Hypothalamus (tissue), 51 donors: ENCODE data around the gene CMPK2.

Experiments
- DNase-seq, 51 donors: peaks; one replicate each; lab custom pipeline; 2025; lab: John Stamatoyannopoulos, UW

The CMPK2 gene

DNA sequence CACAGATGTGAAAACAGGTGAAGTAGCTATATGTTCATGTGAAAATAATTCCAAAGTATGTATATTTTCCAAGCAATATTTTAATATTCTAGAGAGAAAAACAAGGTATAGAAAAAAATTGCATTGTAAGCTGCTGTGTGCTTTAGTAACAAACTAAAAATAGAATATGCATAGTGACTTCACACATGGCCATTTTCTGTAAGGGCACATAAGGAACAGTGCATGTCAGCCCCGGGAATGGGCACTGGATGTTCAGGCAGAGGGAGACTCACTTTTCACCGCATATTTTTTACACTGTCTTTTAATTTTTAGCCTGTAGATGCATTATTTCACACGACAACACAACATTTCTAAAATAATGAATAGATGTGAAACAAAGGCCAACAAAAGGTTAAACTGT, 46.0 kb downstream of the CMPK2 start:
- DNase-seq: no peak

GRCh38 chr2:6818012-6818411, 47.7 kb downstream of the CMPK2 start:
- no peak for DNase-seq

GRCh38 chr2:6814869-6815268, 50.8 kb downstream of the CMPK2 start:
- DNase-seq: no peak

DNA sequence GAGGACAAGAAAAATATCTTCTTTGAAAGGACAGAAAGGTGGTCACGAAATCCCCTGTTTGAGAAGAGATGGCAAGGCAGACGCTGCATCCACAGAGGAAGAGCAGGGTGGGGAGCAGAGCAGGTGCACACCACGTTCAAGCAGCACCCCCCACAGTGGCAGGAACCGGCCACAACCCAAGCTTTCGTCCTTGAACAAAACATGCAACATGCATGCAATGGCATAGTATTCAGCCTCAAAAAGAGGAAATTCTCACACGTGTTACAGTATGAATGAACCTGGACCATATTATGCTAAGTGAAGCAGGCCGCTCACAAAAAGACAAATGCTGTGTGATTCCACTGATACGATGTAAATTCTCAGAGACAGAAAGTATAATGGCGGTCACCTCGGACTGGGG, 51.4 kb downstream of the CMPK2 start:
- no peak for DNase-seq

GRCh38 chr2:6813573-6813972, 52.1 kb downstream of the CMPK2 start:
- no peak for DNase-seq

DNA sequence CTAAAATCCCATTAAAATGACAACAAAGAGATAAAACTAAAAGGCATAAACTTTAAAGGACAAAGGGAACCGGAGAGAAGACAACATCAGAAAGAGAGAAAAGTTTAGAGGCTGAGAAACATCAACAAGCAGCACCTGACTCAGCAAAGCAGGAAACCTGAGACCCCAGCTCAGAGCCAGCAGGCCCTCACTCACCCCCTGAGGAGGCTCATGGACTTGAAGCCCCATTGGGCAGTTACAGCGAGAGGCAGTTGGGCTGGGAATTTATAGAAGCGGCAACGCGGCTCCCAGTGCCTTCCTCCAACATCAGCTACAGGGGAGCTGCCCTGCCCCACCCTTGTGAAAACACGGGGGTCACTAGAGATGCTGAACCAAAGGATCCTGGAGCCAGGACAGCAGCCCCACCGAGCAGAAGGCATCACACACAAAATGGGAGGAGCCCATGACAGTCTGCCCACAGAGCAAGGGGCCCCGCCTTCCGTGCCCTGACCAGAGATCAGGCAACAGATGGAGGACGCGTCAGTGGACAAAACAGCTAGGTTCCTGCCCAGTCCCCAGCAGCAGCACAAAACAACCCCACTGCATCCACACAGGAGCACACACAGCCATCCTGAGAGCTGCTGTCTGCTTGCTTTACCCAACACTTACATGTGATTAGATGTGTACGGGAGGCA, 52.7 kb downstream of the CMPK2 start:
- no peak for DNase-seq

GRCh38 chr2:6810961-6811360, 54.7 kb downstream of the CMPK2 start:
- no peak for DNase-seq

DNA sequence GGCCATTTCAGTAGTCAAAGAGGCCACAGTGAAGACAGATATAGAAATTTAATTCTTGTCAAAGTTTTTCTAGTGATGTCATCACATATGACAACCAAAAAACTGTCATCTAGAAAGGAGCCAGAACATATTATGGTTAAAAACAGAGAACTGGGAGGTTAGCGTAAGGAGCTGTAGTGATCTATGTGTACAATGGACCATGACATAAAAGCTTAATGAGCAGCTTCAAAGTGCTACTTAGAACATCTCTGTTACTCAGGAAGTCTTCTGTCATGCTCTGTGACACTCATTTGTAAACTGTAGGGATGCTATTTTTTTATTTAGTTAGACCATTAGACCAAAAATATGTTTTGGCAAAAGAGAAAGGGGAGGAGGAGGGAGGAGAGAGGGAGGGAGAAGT, 57.3 kb downstream of the CMPK2 start:
- DNase-seq: no peak

- no peak for DNase-seq
Observed at GRCh38 chr2:6806604-6807003, 59.1 kb downstream of the CMPK2 start.

DNA sequence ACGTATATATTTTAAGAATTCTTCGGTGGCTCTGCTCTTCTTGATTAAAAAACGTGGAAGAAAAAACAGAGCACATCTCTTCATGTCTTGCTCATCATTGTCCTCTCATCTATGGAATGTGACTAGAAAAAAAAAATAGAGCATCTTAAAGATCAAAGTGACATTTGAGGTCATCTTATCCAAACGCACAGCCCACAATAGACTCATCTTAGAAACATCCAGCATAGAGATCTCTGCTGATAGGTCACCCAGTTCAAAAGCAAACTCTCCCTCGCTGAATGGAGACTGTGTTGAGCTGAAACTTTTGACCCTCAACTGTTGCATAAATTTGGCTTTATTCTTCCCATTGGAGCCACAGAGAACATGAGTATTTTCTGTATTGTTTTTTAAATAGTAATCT, 65.2 kb downstream of the CMPK2 start:
- DNase-seq: no peak
